CD4-positive, alpha-beta T cell treated with Interleukin-6 for 4 hours (primary cell): Measurements from ENCODE around the gene ATG4A.

Experiments used
- DNase-seq: peaks from one replicate; pipeline ENCODE4 v3.0.0-alpha.2; 2020; ENCODE audit warnings: mixed read lengths

The ATG4A gene

DNA sequence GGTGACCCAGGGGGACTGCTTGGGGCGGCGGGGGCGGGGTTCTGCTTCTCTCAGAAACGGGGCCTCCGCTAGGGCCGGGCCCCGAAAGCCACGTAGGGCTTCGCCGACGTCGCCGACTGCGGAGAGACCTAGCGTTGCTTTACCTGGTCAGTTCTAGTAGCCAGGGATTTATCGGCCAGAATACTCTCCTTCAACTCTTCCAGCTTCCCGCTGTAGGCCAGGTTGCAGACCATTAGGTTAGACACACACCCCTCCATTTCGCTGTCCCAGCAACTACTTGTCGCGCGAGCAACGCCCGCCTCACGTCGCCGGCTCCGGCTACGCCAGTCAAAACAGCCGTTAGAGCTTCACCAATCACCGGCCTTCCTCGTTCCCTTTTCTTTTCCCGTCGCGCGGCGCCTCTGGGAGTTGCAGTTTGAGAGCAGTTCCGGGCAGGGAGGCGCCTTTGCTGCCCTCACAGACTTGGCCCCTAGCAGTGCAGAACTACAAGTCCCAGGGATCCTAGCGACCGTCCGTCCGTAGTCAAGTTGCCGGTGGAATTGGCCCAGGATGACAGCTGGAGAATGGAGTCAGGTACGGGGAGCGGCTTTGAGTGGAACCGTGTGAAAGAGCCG is at the start of gene ATG4A, which contains the start of gene PSMD10:
Gene ATG4A, plus strand, starts transcription at position 515 of the 614 bp plus-strand sequence. Its CDS starts 49 bp downstream, at position 564.
Gene PSMD10, minus strand, starts transcription at position 279 of the 614 bp plus-strand sequence. Its CDS starts 22 bp downstream, at position 257.
- DNase-seq: peak; percentile 86

GRCh38 chrX:108044554-108045256 is 46.9 kb upstream of the ATG4A start, which contains the start of gene VSIG1:
VSIG1 (plus strand) TSS chrX:108045065; CDS start chrX:108045131, 66 bp downstream.
- no peak for DNase-seq

DNA sequence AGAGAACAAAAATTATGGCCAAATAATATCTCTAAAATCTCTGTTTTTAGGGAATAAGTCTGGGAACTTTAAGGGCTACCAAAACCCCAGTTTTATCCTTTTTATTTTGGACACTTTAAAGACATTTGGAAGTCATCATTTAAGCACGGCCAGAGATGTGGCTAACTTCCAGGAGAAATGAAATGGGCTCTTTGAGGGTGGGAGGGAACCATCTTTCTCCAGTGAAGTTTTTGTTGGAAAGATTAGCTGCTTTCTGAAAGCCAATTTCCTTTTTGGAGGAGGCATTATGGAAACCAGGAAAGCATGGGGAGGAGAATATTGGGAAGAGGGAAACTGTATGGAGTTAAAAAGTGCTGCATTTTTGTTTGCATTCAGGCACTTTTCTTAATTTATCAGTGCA is 41.9 kb upstream of the ATG4A start:
- DNase-seq: no peak

GRCh38 chrX:108053218-108053617 is 38.4 kb upstream of the ATG4A start:
- DNase-seq: no peak

DNA sequence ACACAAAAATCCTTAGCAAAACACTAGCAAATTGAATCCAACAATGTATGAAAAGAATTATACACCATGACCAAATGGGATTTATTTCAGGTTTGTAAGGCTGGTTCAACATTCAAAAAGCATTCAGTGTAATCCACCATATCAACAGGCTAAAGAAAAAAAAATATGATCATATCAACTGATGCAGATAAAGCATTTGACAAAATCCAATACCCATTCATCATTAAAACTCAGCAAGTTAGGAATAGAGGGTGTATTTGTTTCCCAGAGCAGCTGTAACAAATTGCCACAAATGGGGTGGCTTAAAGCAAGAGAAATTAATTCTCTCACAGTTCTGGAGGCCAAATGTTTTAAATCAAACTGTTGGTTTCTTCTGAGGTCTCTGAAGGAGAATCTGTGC is 36.0 kb upstream of the ATG4A start:
- no peak for DNase-seq

- DNase-seq: no peak
Observed at GRCh38 chrX:108059801-108060200, 31.8 kb upstream of the ATG4A start.

GRCh38 chrX:108064001-108064400 is 27.6 kb upstream of the ATG4A start:
- no peak for DNase-seq

DNA sequence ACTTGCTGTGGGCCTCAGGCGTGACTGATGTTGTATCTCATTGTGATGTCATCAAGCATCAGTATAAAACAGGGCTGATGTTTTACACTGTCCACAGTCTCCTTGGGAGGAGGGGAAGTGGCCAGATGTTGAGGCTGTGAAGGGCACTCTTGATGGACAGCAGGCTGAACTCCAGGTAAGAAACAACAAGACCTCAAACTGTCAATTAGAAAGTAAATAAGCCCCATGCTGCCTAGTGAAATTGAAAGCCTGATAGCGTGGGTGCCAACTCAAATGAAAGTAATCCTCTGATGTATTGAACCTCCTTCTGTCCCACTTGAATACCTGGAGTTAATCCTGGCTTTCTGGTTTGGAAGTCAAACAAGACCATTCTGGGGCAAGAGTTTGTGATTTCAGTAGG is 27.0 kb upstream of the ATG4A start:
- no peak for DNase-seq

DNA sequence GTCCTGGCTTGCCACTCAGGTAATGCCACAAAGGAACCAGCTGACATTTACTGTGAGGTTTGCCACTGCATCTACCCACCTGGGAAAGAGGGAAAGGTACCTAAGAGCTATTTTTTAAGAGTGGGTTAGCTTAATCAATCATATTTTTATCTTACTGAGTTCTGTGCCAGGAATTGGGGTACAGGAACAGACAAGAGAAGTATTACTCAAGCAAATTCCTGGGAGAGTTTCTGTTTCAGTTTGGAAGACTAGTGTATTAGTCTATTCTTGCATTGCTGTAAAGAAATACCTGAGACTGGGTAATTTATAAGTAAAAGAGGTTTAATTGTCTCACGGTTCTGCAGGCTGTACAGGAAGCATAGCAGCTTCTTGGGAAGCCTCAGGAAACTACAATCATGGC is 23.5 kb upstream of the ATG4A start:
- no peak for DNase-seq

GRCh38 chrX:108070891-108071290 is 20.7 kb upstream of the ATG4A start:
- DNase-seq: no peak

DNA sequence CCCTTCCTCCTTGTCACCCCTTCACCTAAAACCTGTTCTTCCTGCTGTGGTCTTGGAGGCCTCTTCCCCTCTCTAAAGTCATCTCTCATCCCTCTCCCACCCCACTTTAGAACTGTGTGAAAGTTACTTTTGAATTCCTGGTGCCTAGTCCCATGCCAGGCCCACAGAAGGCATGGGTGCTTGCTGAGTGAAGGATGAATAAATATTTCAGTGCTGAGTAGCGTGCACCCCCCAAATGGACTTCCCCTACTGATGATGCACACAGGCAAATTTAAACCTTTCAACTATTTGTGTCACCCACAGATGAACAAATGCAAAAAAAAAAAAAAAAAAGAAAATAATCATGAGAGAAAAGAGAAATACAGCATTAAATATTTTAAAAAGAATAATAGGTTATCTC is 20.0 kb upstream of the ATG4A start:
- DNase-seq: no peak

- no peak for DNase-seq
Observed at GRCh38 chrX:108072746-108073145, 18.8 kb upstream of the ATG4A start.

GRCh38 chrX:108081110-108081509 is 10.5 kb upstream of the ATG4A start:
- no peak for DNase-seq

- DNase-seq: no peak
Observed at GRCh38 chrX:108087792-108088191, 3.8 kb upstream of the ATG4A start.

GRCh38 chrX:108088511-108088910 is 3.1 kb upstream of the ATG4A start:
- no peak for DNase-seq

GRCh38 chrX:108090491-108091263 is 901 bp upstream of the ATG4A start:
- no peak for DNase-seq

DNA sequence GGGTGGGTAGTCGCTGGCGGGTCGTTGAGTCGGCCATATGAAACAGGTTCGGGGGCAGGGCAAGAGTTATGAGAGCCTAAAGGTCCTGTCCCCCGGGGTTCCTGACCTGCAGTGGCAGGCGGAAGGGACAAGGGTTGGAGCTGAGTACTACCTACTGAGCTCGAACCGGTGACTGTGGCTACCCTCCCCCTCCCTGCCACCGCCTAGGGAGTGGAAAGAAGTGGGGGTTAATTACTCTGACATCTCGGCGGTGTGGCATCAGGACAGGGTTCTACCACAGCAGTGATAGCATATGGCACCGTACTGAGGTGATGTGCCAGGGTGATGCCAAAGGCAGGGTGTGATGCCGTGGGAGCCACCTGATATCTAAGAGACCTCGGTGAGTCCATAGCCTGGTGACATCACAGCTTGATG is 307 bp downstream of the ATG4A start:
- no peak for DNase-seq

- no peak for DNase-seq
Observed at GRCh38 chrX:108097380-108097779, 5.8 kb downstream of the ATG4A start.

- DNase-seq: no peak
Observed at GRCh38 chrX:108105473-108105872, 13.9 kb downstream of the ATG4A start.

DNA sequence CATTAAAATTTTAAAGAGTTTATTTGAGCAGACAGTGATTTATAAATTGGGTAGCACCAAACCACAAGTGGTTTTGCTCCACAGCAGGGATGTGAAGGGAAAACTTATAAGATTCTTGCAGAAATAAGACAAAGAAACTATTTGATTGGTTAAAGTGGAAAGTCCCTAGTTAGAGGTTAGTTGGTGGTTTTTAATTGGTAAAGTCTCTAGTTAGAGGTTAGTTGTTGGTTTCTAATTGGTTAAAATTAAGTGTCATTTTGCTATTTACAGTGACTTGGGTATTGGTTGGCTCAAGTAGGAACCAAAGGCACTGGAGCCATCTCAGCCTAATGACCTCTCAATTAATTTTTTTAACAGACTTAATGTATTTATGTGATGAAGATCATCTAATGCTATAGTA is 23.0 kb downstream of the ATG4A start:
- no peak for DNase-seq

DNA sequence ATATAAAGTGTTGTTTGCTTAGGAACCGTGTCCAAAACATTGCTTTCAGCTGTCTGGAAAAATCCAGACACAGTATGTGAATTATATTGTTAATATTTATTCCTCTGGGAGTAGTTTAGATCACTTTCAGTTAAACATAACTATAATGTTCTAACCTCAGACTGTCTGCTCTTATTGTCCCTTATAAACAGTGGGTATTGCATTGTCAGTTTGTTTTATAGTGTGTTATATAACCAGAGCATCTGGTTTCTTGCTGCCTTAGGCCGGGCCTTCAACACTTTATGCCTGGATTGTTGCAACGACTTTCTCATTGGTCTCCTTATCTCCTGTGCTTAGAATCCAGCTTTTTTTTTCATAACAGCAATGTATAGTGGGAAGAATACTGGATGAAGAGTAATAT is 26.4 kb downstream of the ATG4A start:
- DNase-seq: no peak

GRCh38 chrX:108121291-108121690 is 29.7 kb downstream of the ATG4A start:
- DNase-seq: no peak

GRCh38 chrX:108122748-108123147 is 31.2 kb downstream of the ATG4A start:
- no peak for DNase-seq
